ENCODE measurements around the gene WDR6. TPM values are rescaled to one million over a fixed set of nuclear protein-coding genes. Genes with fewer than 3 reads are reported as not detected.
A peak's percentile ranks its signal among the peaks of the same experiment; 100 is the strongest.

The WDR6 gene
- total RNA-seq, 1 donor from 2014 or later = 153 TPM

DNA sequence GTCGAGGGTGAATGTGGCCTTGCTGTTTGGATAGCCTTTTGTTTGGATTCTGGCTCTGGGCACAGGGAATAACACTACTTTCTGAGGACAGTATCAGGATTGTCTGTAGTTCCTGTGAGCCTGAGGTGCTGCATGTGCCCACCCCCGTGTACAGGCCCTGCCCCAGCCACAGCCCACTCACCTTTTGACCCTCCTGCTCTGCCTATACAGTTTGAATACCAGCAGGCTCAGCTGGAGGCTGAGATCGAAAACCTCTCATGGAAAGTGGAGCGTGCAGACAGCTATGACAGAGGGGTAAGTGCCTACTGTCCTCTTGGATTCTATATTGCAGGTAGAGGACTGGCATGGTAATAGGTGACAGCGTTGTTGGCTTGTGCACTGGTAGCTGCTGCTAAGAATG lies 24.5 kb upstream of the WDR6 start:
- Mint-ChIP-seq H3K9me3 (no peaks in the 10 kb centered on the region), H3K27ac (no peak overlapping the region), H3K36me3 (ENCODE audit: low read depth) (peaks cover 56% of the 10 kb centered on the region), H3K4me3 (no peak overlapping the region), H3K4me1 (peaks cover 3% of the 10 kb centered on the region), H3K27me3 (no peaks in the 10 kb centered on the region)
- no peak for DNase-seq
- intact Hi-C loops (cut with micrococcal nuclease) = no loop called here

DNA sequence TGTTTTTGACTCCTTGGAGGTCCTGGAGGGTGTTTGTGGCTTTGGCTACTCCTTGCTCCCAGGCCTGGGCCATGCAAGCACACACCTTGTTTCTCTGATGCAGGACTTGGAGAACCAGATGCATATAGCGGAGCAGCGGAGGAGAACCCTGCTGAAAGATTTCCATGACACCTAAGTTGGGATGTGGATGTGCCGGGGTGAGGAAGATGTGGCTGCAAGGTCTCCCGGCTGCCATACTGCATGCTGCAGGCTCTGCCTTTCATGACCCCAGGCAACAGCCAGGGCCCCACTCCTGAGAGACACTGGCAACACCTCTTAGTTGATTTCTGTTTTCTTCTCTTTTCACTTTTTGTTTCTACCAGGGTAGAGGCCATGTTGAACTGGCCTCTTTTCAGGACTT lies 24.1 kb upstream of the WDR6 start:
- Mint-ChIP-seq H3K36me3 (ENCODE audit: low read depth) (peaks cover 54% of the 10 kb centered on the region), H3K4me3 (no peak overlapping the region), H3K9me3 (no peaks in the 10 kb centered on the region), H3K4me1 (peaks cover 6% of the 10 kb centered on the region), H3K27ac (no peak overlapping the region), H3K27me3 (no peaks in the 10 kb centered on the region)
- intact Hi-C loops (cut with micrococcal nuclease) = no loop called here
- DNase-seq = no peak

DNA sequence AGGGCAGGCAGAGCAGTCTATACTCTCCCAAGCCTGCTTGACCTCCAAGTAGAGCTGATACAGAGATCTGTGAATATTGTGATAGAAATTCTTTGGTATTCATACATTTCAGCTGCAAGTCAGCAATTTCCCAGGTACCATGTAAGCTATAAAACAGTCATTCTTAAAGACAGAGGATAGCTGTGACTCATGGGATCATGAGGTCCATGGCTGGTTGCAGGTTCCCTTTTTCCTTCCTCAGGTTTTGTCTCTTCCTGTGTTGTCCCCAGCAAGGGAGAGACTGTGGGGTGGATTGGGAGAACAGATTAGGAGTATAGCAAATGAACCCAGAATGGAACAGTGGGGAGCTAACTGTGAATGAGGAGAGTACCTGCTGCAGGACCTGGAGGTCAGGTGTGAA lies 22.5 kb upstream of the WDR6 start:
- Mint-ChIP-seq H3K4me1 (peaks cover 15% of the 10 kb centered on the region), H3K27ac (no peak overlapping the region), H3K9me3 (no peaks in the 10 kb centered on the region), H3K27me3 (no peaks in the 10 kb centered on the region), H3K4me3 (no peak overlapping the region), H3K36me3 (ENCODE audit: low read depth) (peaks cover 47% of the 10 kb centered on the region)
- DNase-seq = no peak
- intact Hi-C loops (cut with micrococcal nuclease) = no loop called here

DNA sequence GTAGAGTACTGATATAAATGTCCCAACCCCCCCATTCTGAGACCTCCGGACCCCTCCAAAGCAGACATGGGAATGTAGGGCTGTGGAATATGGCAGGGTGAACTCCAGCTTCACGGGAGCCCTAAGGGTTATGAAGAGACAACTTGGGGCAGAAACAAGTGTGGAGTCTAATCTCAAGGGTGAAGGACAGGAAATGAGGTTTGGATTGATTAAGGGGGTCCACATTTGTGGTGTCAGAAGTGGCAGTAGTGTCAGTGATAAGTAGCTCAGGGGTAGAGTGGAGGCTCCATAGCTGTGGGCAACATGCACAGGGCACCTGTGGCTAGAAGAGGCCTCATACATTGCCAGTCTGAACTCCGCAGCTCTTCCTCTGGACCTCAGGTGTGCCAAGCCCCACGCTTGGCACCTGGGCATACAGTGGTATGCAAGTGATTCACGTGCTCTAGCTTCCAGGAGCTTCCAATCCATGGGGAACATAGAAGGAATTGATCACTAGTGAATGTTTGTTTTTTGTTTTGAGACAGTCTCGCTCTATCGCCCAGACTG lies 21.3 kb upstream of the WDR6 start:
- peaks cover 17% of the 10 kb centered on the region for H3K4me1 Mint-ChIP-seq
- DNase-seq = peak; percentile 53
- no peak overlapping the region for H3K4me3 Mint-ChIP-seq
- intact Hi-C loops (cut with micrococcal nuclease) = no loop called here
- no peak overlapping the region for H3K27ac Mint-ChIP-seq
- peaks cover 44% of the 10 kb centered on the region for H3K36me3 Mint-ChIP-seq (ENCODE audit: low read depth)
- H3K27me3 Mint-ChIP-seq = no peaks in the 10 kb centered on the region
- H3K9me3 Mint-ChIP-seq = no peaks in the 10 kb centered on the region

DNA sequence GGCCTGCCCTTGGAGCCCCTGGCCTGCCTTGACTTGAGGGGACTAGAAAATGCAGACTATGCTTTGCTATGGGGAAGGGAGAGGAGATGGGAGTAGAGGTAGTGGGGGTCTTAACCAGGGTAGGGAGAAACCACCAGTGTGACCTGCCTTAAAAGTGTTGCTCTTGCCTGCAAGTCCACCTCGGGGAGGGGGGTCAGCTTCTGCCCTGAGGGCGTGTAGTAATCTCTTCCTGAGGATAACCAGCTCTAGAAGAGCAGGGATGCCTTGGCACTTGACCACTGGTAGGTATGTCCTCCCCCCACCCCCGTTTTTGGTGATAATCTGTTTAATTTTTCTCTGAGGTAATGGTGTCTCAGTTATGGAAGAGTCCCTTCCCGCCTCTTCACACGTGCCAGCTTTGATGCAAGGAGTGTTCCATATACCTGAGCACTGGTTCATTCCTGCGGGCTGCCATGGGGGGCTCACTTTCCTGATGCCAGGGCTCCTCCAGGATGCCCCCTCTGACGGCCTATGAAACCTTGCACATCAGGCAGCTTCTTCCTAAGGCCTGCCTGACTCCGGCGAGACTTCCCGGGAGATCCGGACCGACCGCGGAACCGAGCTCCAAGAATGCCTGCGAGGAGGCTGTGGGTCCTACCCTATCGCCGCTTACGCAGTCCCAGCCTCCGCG lies 17.9 kb upstream of the WDR6 start:
- intact Hi-C loops (cut with micrococcal nuclease) = loop anchor here (1.0 to 2.0 kb wide), 4 partner anchors 18 to 170 kb away; partner anchors contain the start of genes QRICH1 and WDR6
- peaks cover 29% of the 10 kb centered on the region for H3K36me3 Mint-ChIP-seq (ENCODE audit: low read depth)
- peak; percentile 58 for DNase-seq
- peak overlapping the region; percentile 95 for H3K27ac Mint-ChIP-seq
- H3K9me3 Mint-ChIP-seq = no peaks in the 10 kb centered on the region
- H3K4me1 Mint-ChIP-seq = peaks cover 35% of the 10 kb centered on the region
- no peaks in the 10 kb centered on the region for H3K27me3 Mint-ChIP-seq
- H3K4me3 Mint-ChIP-seq = peak overlapping the region; percentile 96

DNA sequence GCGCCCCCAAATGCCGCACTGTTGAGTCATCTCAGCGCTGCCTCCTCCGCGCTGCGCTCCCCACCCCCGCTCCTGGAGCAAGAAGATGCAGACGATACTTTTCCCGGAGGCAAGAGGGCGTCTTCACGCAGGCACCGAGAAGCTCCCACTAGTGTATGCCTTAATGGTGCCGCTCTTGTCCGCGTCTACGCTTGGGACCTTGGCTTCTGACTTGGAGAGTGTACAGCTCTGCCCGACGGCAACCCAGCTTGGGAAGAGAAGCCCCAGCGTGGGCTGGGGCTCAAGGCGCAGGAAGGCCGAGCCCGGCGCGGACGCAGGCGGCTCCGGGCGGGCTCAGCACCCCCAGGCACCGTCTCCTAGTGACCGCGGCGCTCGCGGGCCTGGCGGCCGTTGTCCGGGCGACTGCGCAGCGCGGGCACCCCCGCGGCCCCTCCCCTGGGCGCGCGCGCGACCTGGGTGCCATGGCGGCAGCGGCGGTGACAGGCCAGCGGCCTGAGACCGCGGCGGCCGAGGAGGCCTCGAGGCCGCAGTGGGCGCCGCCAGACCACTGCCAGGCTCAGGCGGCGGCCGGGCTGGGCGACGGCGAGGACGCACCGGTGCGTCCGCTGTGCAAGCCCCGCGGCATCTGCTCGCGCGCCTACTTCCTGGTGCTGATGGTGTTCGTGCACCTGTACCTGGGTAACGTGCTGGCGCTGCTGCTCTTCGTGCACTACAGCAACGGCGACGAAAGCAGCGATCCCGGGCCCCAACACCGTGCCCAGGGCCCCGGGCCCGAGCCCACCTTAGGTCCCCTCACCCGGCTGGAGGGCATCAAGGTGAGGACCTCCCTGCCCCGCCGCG lies 17.2 kb upstream of the WDR6 start, which contains the start of gene P4HTM:
TSS of gene P4HTM (plus strand) at position 446 of the 840 bp plus-strand sequence. CDS start at position 462, 16 bp downstream.
- no peaks in the 10 kb centered on the region for H3K9me3 Mint-ChIP-seq
- peaks cover 36% of the 10 kb centered on the region for H3K4me1 Mint-ChIP-seq
- peak; percentile 91 for DNase-seq
- H3K4me3 Mint-ChIP-seq = peak within 1 kb of the TSS; percentile 96
- no peaks in the 10 kb centered on the region for H3K27me3 Mint-ChIP-seq
- peak within 1 kb of the TSS; percentile 95 for H3K27ac Mint-ChIP-seq
- intact Hi-C loops (cut with micrococcal nuclease) = loop anchor here (1.0 to 2.0 kb wide), 5 partner anchors 17 to 169 kb away; partner anchors contain the start of genes QRICH1 and WDR6
- peaks cover 28% of the 10 kb centered on the region for H3K36me3 Mint-ChIP-seq (ENCODE audit: low read depth)

DNA sequence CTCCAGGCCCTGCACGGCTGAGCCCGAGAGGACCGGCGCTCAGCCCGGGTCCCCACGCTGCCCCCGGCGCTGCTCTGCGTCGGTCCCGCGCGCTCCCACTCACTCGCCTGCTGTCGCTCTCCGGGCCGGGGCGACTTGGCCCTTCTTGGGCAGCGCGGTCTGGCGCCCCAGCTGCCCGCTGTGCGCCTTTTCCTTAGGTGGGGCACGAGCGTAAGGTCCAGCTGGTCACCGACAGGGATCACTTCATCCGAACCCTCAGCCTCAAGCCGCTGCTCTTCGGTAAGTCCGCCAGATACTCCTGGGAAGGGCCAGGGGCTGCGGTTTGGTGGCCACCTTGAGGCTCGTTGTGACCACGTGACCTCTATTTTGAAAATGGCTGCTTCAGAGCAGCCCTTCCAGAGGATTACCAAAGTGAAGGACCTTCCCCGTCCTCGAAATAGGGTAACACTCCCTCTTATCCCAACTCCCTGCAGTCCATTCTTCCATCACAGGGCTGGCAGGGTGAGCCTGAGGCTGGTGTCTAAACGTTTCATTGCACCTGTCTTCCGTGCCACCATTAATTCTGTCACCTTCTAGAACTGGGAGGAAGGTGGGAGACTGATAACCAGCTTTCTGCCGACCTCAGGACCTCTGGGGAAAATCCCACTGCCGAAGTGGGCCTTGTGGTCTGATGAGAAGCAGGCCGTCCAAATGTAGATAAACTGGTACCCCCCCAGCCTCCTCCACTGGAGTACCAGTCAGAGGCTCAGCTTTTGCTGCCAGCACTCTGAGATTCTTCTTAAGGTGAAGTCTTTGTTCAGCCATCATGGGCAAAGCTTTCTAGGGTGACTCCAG lies 16.3 kb upstream of the WDR6 start:
- H3K4me3 Mint-ChIP-seq = peak overlapping the region; percentile 95
- H3K27me3 Mint-ChIP-seq = no peaks in the 10 kb centered on the region
- peaks cover 39% of the 10 kb centered on the region for H3K4me1 Mint-ChIP-seq
- no peaks in the 10 kb centered on the region for H3K9me3 Mint-ChIP-seq
- H3K27ac Mint-ChIP-seq = peak overlapping the region; percentile 93
- peaks cover 29% of the 10 kb centered on the region for H3K36me3 Mint-ChIP-seq (ENCODE audit: low read depth)
- intact Hi-C loops (cut with micrococcal nuclease) = loop anchor here (1.0 kb wide), 1 partner anchor 30 kb away; no protein-coding TSS in a partner anchor
- peak; percentile 85 for DNase-seq

DNA sequence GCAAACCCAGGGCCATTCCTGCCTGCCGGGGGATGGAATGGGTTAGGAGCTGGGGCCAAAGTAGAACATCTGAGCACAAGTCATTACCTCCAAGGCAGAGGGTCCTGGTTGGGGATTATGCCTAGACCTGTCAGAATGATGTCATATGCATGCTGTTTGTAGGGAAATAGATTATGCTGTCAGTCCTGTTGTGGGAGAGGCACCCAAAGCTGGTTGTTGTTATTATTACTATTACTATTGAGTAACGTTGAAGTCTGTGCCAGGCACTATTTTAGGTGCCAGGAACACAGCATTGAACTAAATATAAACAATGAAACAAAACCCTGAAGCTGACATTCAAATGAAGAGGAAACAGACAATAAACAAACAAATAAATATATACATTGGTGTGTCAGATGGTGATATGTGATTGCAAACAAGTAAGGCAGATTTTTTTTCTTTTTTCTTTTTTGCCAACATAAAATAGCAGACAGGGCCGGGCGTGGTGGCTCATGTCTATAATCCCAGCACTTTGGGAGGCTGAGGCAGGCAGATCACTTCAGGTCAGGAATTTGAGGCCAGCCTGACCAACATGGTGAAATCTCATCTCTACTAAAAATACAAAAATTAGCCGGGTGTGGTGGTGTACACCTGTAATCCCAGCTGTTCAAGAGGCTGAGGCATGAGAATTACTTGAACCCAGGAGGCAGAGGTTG lies 15.2 kb upstream of the WDR6 start:
- Mint-ChIP-seq H3K9me3 (no peaks in the 10 kb centered on the region), H3K4me1 (peaks cover 37% of the 10 kb centered on the region), H3K4me3 (peak overlapping the region; percentile 95), H3K27ac (peak overlapping the region; percentile 93), H3K27me3 (no peaks in the 10 kb centered on the region), H3K36me3 (ENCODE audit: low read depth) (peaks cover 26% of the 10 kb centered on the region)
- peak; percentile 56 for DNase-seq
- intact Hi-C loops (cut with micrococcal nuclease) = no loop called here

DNA sequence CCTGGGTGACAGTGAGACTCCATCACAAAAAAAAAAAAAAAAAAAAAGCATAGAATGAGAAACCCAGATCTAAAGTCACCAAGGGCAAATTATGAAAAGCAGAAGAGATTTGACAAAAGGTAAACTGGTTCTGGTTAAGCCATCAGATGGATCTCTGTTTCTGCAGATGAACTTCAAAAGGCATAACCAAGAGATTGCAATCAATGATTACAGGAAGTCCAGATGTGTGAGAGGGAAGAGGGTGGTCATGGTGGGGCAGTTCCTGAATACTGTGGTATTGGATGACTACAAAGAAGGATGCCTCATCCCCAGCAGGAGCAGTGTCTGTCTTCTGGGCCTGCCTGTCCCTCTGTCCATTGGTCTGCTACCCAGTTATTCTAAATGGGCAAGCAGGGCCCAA lies 13.4 kb upstream of the WDR6 start:
- peaks cover 32% of the 10 kb centered on the region for H3K4me1 Mint-ChIP-seq
- no peak for DNase-seq
- intact Hi-C loops (cut with micrococcal nuclease) = no loop called here
- no peak overlapping the region for H3K4me3 Mint-ChIP-seq
- H3K27me3 Mint-ChIP-seq = no peaks in the 10 kb centered on the region
- H3K36me3 Mint-ChIP-seq (ENCODE audit: low read depth) = peaks cover 27% of the 10 kb centered on the region
- H3K27ac Mint-ChIP-seq = no peak overlapping the region
- no peaks in the 10 kb centered on the region for H3K9me3 Mint-ChIP-seq

DNA sequence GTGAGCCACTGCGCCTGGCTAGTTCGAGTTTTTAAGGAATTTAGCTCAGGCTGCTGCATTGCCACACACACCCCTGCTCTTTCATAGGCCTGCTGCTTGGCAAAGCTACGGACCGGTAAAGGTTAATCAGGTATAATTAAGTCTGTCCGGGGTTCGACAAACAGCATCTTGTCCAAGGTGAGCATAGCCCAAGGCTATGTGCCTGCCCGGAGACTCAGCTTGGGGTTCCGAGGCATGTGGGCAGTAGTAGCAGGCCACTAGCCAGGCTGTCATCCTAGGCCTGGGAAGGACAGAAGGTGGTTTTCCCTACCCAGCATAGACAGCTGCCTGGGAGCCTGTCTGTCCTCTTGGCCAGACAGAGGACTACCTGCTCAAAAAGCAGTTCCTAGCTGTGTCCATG lies 10.6 kb upstream of the WDR6 start:
- no peaks in the 10 kb centered on the region for H3K9me3 Mint-ChIP-seq
- H3K27ac Mint-ChIP-seq = no peak overlapping the region
- H3K4me1 Mint-ChIP-seq = peaks cover 15% of the 10 kb centered on the region
- DNase-seq = no peak
- H3K36me3 Mint-ChIP-seq (ENCODE audit: low read depth) = peaks cover 20% of the 10 kb centered on the region
- no peak overlapping the region for H3K4me3 Mint-ChIP-seq
- H3K27me3 Mint-ChIP-seq = no peaks in the 10 kb centered on the region
- intact Hi-C loops (cut with micrococcal nuclease) = no loop called here

DNA sequence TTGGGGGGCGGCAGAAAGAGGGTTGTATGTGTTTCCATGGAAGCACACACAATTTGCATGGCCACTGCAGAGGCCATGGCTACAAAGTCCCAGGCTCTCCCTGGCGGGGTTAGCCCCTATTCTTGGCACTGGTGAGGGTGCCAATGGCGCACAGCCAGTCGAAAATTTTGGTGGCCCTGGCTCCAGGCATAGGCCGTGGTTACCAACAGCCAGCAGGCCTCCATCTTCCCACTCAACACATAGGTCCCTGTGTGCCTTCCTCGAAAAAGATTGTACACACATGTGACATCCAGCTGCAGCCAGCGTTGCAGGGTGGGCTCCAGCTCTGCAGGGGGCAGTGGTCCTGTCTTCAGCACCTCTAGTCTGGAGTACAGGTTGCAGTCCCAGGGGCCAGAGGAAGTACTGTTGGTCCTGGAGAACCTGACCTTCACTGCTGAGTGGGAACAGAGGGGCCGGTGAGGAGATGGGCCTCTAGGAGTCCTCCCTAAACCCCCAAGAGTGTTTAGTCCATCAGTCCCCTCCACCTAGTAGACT lies 10.0 kb upstream of the WDR6 start:
- no peak for DNase-seq
- Mint-ChIP-seq H3K4me1 (peaks cover 12% of the 10 kb centered on the region), H3K27ac (no peak overlapping the region), H3K27me3 (no peaks in the 10 kb centered on the region), H3K9me3 (no peaks in the 10 kb centered on the region), H3K4me3 (no peak overlapping the region), H3K36me3 (ENCODE audit: low read depth) (peaks cover 18% of the 10 kb centered on the region)
- intact Hi-C loops (cut with micrococcal nuclease) = no loop called here

DNA sequence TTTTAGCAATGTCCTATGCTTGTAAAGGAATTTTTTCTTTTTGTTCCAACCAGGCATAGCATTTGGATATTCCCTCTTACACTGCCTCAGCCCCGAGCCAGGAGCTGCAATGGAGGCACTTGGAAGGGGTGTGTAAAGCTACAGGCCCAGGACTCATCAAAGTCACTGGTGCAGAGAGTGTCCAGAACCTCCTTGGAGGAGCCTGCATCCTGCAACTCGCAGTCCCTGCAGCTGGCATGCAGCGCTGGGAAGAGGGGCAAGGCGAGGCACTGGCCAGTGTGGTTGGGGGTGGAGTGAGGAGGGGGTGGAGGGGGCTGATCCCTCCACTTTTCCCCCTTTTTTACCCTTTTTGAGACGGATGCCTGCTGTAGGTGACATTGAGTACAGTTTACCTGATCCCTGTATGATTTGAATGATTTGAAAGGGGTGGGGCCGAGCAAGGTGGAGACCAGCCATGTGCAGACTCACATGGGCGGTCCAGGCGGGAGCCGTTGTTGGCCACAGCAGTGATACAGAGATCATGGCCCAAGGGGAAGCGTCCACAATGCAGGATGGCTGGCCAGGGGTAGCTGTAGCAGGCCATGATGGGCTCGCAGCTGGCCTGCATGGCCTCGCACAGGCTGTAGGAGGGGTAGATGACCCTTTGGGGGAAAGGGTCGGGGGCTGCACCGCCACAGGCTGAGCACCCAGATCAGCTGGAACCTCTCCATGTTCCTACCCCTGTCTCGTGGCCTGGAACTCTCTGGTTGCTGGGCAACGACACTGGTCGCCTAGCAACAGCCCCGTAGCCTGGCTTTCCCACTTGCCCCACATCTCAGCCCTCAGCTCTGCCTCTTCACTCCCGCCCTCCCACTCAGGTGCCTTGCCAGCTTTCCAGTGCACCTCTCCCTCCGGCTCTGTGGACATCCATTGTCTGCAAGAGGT lies 9.2 kb upstream of the WDR6 start:
- peaks cover 21% of the 10 kb centered on the region for H3K36me3 Mint-ChIP-seq (ENCODE audit: low read depth)
- H3K4me3 Mint-ChIP-seq = no peak overlapping the region
- H3K9me3 Mint-ChIP-seq = no peaks in the 10 kb centered on the region
- intact Hi-C loops (cut with micrococcal nuclease) = no loop called here
- no peak overlapping the region for H3K27ac Mint-ChIP-seq
- no peaks in the 10 kb centered on the region for H3K27me3 Mint-ChIP-seq
- H3K4me1 Mint-ChIP-seq = peaks cover 17% of the 10 kb centered on the region
- DNase-seq = no peak
